PC-3 (cell line): ENCODE data around the gene PMF1.
"Not testable (repeated sequence)": the region's sequence is repeated elsewhere in the genome, so short reads cannot be mapped to it uniquely, and the experiment has no call there.

Source experiments
- CTCF ChIP-seq: fragments of 300-600 bp; sonication (generic); conservative IDR thresholded peaks from 2 replicates; pipeline ENCODE4 v1.5.1; 2017; ENCODE audit warnings: antibody characterized with exemption, low read depth, mild to moderate bottlenecking, low read length
- EZH2 ChIP-seq: fragments of 300-600 bp; sonication (generic); IDR thresholded peaks from one replicate; pipeline ENCODE4 v1.6.1; 2017; ENCODE audit warnings: antibody characterized with exemption, mild to moderate bottlenecking, low read length; ENCODE audit not compliant: unreplicated experiment

GRCh38 chr1:156216361-156217086 is 3.7 kb downstream of the PMF1 start:
- not testable (repeated sequence) for TF ChIP-seq CTCF, EZH2
